HG02623 (cell line): ENCODE results near the gene DEXI.
"Not testable (repeated sequence)": the region's sequence is repeated elsewhere in the genome, so short reads cannot be mapped to it uniquely, and the experiment has no call there.

ENCODE experiments used
- ATAC-seq: cut with Tn5 transposase; IDR thresholded peaks from one replicate; pipeline ENCODE4 v1.9.1; 2021; ENCODE audit warnings: moderate library complexity; ENCODE audit not compliant: unreplicated experiment

The DEXI gene

GRCh38 chr16:10969615-10970014, 27.3 kb upstream of the DEXI start:
- ATAC-seq, result no peak

- ATAC-seq, result no peak
These were observed 26.2 kb upstream of the DEXI start for GRCh38 chr16:10968498-10968897.

DNA sequence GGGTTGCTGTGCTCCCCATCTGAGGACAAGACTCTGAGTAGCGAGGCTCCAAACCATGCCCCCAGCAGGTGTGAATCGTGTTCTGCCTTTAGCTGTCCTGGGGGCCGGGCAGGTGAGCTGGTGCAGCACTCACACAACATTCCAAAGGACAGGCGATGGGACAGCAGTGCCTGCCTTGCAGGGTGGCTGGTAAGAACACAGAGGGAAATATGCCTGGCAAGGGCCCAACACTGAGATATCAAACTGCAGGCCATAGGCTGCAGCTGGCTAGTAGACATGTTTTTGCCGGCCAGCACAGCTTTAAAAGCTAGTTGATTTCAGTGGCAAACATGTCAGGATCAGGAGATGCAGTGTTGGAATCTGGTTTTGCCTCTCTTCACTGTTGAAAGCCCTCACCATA, 25.7 kb upstream of the DEXI start:
- no peak for ATAC-seq

GRCh38 chr16:10966559-10966958, 24.3 kb upstream of the DEXI start:
- ATAC-seq, result not testable (repeated sequence)

- no peak for ATAC-seq
These were observed 23.9 kb upstream of the DEXI start for GRCh38 chr16:10966129-10966528.

- peak; percentile 59 for ATAC-seq
These were observed 23.3 kb upstream of the DEXI start for GRCh38 chr16:10965440-10966061.

- peak; percentile 44 for ATAC-seq
These were observed 22.6 kb upstream of the DEXI start for GRCh38 chr16:10964891-10965326.

- ATAC-seq, result no peak
These were observed 22.0 kb upstream of the DEXI start for GRCh38 chr16:10964039-10964890.

- no peak for ATAC-seq
These were observed 19.0 kb upstream of the DEXI start for GRCh38 chr16:10961231-10961630.

DNA sequence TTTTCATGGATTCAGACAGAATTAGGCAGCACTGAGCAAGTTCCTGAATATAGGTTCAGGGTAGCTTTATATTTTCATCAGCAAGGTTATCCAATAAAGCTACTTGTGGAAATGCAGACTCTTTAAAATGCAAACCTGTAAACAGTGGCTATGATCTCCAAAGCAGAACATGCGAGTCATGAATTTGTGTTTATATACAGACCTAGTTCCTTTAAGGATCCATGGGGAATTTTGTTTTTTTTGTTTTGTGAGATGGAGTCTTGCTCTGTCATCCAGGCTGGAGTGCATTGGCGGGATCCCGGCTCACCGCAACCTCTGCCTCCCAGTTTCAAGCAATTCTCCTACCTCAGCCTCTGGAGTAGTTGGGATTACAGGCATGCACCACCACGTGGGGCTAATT, 16.9 kb upstream of the DEXI start:
- ATAC-seq, result no peak

DNA sequence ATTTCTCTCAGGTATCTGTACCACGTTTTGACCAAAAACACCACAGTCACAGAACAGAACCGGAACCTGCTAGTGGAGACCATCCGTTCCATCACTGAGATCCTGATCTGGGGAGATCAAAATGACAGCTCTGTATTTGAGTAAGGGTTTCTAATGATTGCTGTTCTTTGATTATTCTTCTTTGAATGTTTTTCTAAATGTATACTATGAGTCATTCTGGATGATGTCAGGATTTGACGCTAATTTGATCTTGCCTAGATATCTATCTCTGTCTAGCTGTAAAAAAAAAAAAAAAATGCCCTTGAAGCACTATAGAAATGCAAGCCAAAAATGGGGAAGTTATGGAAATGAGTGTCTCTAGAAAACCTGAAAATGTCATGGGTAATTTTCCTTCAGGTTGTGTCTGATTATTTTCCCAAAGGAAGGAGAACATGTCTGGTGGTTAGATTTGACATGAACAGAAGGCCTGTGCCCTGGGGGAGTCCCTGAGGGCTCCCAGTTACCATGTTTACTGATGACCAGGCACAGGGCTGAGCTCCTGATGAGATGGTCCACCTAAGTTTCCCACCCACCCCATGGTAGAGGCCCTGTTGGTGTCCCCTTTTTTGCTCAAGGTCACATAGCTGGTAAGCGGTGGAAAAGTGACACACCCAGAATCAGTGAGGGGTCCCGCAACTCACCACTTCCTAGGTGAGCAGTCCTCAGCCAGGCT, 15.7 kb upstream of the DEXI start:
- ATAC-seq, result no peak

- no peak for ATAC-seq
These were observed 12.6 kb upstream of the DEXI start for GRCh38 chr16:10954903-10955302.

DNA sequence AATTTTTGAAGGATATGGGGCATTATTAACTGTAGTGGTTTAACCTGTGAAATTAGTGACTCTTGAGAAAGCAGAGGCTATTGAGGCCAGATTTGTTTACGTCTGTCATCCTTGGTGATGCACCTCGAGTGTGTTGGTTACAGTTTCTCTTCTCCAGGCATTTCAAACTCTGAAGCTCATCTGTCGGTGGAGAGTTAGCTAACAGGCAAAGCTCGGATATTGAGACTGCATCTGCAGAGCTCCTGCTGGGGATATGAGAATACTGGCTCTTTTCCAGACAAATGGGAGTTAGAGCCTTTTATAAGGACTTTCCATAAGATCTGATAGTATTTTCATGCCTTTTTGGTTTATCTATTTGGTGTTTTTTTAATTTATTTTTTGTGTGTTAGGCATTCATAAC, 8.8 kb upstream of the DEXI start:
- ATAC-seq, result no peak

- ATAC-seq, result no peak
These were observed 8.1 kb upstream of the DEXI start for GRCh38 chr16:10950393-10950792.

GRCh38 chr16:10949424-10949970, 7.2 kb upstream of the DEXI start:
- peak; percentile 55 for ATAC-seq

DNA sequence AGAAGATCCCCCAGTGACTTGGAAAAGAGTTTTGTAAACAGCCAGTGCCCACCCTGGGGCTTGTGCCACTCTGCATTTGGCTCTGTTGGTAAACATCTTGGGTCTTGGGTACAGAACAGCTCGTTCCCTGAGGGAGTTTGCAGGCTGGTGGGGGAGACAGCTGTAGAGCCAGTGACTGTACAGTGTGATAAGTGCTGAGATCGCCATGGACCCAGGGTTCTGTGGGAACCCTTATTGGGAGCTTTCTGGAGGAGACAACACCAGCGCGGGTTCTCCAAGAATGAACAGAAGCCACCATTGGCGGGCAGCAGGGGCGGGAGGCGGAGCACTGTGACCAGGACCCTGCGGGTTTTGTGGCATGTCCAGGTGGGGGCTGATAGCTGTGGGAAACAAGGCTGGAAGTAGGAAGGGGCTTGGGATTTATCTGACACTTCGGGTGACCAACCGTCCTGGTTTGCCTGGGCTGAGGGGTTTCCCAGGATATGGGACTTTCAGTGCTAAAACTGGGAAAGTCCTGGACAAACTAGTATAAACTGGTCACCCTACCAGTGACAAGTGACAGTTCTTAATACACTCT, 5.0 kb upstream of the DEXI start:
- ATAC-seq, result no peak

DNA sequence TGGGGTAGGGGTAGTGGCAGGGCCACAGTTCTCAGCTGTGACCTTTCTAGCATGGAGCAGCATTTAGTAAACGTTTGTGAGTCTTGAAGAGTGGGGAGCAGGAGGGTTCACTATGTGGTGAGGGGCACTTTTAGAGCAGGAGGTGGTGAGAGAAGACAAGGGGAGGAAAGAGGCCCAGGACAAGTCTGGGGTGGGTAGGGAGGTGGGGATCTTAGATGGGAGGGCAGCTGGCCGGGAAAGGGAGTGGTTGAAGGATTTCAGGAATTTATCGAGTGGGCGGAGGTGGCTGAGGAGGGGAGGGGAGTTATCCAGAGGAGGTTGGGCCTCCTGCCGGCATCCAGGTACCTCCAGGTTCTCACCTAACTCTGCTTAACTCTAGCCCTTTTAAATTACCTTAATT, 4.0 kb upstream of the DEXI start:
- no peak for ATAC-seq

DNA sequence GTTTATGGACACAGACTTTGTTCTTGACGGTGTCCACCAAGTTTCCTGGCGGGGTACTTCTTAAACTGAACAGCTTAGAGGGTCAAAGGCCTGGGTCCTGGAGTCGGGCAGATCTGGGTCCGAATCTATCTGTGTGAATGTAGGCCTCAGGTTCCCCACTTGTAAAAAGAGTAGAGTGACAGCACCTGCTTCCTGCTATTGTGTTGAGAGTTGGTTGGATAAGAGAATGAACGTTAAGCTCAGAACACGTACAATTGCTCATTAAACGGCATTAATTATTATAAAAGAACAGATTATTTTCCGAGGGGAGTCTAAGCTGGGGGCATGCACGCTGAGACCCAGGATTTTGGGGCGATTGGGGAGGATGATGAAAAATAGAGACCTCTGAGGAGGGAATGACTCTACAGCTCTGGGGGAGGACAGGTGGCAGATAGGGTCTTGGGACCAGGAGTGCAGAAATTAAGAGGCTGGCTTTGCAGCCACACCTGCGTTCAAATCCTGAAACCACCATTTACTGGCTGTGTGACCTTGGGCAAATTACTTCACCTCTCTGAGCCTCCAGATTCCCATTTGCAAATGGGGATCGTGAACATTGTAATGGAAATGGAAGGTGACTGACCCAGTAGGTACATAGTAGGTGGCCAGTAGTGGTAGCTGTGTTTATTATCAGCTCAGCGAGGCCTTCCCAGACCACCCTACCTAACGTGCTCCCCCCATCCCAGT, 3.0 kb upstream of the DEXI start:
- no peak for ATAC-seq

GRCh38 chr16:10944249-10945064, 2.2 kb upstream of the DEXI start, which contains the start of gene CLEC16A:
TSS of gene CLEC16A (plus strand) at chr16:10944564. CDS start at chr16:10944718, 154 bp downstream.
- ATAC-seq, result peak; percentile 63

DNA sequence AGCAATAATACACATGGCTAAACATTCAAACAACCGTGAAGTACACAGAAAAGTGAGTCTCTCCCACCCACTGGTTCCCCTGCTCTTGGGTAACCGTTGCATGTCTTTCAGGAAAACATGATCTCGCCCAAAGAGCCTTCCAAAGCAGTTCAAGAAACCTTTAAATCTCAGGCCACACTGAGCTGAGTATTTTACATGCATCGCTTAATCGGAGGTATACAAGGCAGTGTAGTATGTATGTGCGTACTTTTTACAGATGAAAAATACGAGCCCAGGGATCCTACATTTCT, 741 bp upstream of the DEXI start:
- no peak for ATAC-seq
